CD4-positive, alpha-beta T cell (primary cell): ENCODE measurements around the gene ADAMTS12. TPM values are rescaled to one million over a fixed set of nuclear protein-coding genes. Genes with fewer than 3 reads are reported as not detected.

Source experiments
- ATAC-seq: fragments of 200-7000 bp; cut with Tn5 transposase; one replicate; pipeline ENCODE4 v1.10.0; 2022; ENCODE audit warnings: mild to moderate bottlenecking; ENCODE audit not compliant: poor library complexity
- CTCF ChIA-PET: fragments of 350-600 bp; sonication (Branson Sonifier 250); formaldehyde crosslinking; loops from one replicate; lab custom pipeline; 2021; ENCODE audit warnings: antibody characterized with exemption, inconsistent platforms; lab: Charles Lee
- POLR2A ChIA-PET: fragments of 350-600 bp; sonication (Branson Sonifier 250); formaldehyde crosslinking; loops from one replicate; lab custom pipeline; 2021; ENCODE audit warnings: antibody characterized with exemption, inconsistent platforms; lab: Charles Lee
- DNase-seq, 14 experiments: peaks; one replicate each; pipeline ENCODE4 v3.0.0-alpha.2; 2013 to 2020; ENCODE audit warnings: mixed read lengths in 2 of 14
- H3K27ac ChIP-seq, 2 donors: one replicate each; pipeline versions ENCODE4 v1.5.1 to v1.7.0; 2013; ENCODE audit warnings: low read length in 2 of 2, low read depth in 1 of 2, mild to moderate bottlenecking in 1 of 2
- H3K27me3 ChIP-seq, 2 experiments: 1 replicate in 1 of 2; 2 replicates in 1 of 2; pipeline versions ENCODE4 v1.6.1 to v1.7.0; 2013; ENCODE audit warnings: low read length in 2 of 2, control low read depth in 1 of 2, mild to moderate bottlenecking in 1 of 2, moderate library complexity in 1 of 2; ENCODE audit not compliant: insufficient read depth in 2 of 2, control insufficient read depth in 1 of 2
- H3K36me3 ChIP-seq: one replicate; pipeline ENCODE4 v1.6.1; 2013; ENCODE audit warnings: low read length, control low read depth; ENCODE audit not compliant: insufficient read depth
- H3K4me1 ChIP-seq: one replicate; pipeline ENCODE4 v1.6.1; 2013; ENCODE audit warnings: low read length, control low read depth; ENCODE audit not compliant: insufficient read depth
- H3K4me3 ChIP-seq: one replicate; pipeline ENCODE4 v1.5.1; 2013; ENCODE audit warnings: mild to moderate bottlenecking, low read length, moderate library complexity
- H3K9me3 ChIP-seq, 2 experiments: 1 replicate in 1 of 2; 2 replicates in 1 of 2; pipeline versions ENCODE4 v1.6.1 to v1.7.0; 2013; ENCODE audit warnings: low read length in 2 of 2, mild to moderate bottlenecking in 2 of 2, control low read depth in 1 of 2, moderate library complexity in 1 of 2; ENCODE audit not compliant: control insufficient read depth in 1 of 2, insufficient read depth in 1 of 2
- H3K27ac Mint-ChIP-seq: one replicate; pipeline ENCODE4 v1.8.0; 2020; ENCODE audit warnings: mixed read lengths
- H3K27me3 Mint-ChIP-seq: one replicate; pipeline ENCODE4 v1.8.0; 2021; ENCODE audit warnings: mixed read lengths
- H3K36me3 Mint-ChIP-seq: one replicate; pipeline ENCODE4 v1.8.0; 2021; ENCODE audit warnings: low read depth, mixed read lengths
- H3K4me1 Mint-ChIP-seq: one replicate; pipeline ENCODE4 v1.8.0; 2021; ENCODE audit warnings: low read depth, mixed read lengths
- H3K4me3 Mint-ChIP-seq: one replicate; pipeline ENCODE4 v1.8.0; 2020; ENCODE audit warnings: mild to moderate bottlenecking, mixed read lengths
- H3K9me3 Mint-ChIP-seq: one replicate; pipeline ENCODE4 v1.8.0; 2020; ENCODE audit warnings: mixed read lengths
- intact Hi-C, 2 experiments: fragments of 100-400 bp; cut with DNase I in 1 of 2; cut with micrococcal nuclease in 1 of 2; formaldehyde crosslinking; loops; one replicate each; pipeline versions ENCODE4 v1.15.1 to v1.9.0; 2023 to 2025; cut with DNase I, micrococcal nuclease
- total RNA-seq, 174 experiments: library from RNA in 2 of 174; stranded (reverse) in 2 of 174; gene quantifications; one replicate each; pipeline ENCODE4 v1.2.3 and lab custom pipeline; 2021 to 2026
- TF ChIP-seq, protein P1 (sequence below): fragments of 200-600 bp; IDR thresholded peaks from one replicate; pipeline ENCODE4 v1.8.0; 2022; ENCODE audit warnings: antibody characterized with exemption, mild to moderate bottlenecking

Gene ADAMTS12
- total RNA-seq, 2 experiments from 2014 or later = 0.06 TPM; not detected in 1

- TF ChIP-seq, protein P1, sequence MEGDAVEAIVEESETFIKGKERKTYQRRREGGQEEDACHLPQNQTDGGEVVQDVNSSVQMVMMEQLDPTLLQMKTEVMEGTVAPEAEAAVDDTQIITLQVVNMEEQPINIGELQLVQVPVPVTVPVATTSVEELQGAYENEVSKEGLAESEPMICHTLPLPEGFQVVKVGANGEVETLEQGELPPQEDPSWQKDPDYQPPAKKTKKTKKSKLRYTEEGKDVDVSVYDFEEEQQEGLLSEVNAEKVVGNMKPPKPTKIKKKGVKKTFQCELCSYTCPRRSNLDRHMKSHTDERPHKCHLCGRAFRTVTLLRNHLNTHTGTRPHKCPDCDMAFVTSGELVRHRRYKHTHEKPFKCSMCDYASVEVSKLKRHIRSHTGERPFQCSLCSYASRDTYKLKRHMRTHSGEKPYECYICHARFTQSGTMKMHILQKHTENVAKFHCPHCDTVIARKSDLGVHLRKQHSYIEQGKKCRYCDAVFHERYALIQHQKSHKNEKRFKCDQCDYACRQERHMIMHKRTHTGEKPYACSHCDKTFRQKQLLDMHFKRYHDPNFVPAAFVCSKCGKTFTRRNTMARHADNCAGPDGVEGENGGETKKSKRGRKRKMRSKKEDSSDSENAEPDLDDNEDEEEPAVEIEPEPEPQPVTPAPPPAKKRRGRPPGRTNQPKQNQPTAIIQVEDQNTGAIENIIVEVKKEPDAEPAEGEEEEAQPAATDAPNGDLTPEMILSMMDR = no peak
- POLR2A ChIA-PET = no interaction called here
- no peak overlapping the region for H3K4me3 Mint-ChIP-seq
Measured at GRCh38 chr5:33662722-33663427, 228.9 kb downstream of the ADAMTS12 start.

DNA sequence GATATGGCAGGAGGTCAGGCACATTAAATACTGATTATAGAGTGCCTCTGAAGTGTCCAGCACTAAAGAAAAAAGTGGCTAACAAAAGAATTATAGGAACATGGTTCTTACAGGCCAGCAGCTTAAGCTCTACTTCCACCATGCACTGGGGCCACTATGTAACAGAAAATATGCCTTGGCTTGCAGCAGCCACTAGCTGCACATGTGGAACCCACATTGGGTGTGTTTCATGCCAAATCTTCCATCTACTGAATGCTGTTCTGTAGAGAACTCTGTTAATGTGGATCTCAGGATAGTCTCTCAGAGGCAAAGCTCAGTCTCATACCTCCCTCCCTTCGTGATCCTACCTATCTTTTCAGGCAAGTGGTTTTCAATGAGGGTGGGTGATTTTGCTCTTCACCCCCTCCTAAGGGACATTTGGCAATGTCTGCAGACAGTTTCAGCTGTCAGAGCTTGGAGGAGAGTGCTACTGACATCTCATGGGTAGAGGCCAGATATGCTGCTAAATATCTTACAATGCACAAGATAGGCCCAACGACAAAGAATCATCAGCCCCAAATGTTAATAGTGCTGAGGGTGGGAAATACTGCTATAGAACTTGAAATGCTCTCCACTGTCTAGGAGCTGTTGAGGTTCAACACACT, 232.1 kb downstream of the ADAMTS12 start:
- ChIA-PET POLR2A (no interaction called here), CTCF (no interaction called here)
- ATAC-seq = no peak
- no peak overlapping the region for H3K27ac Mint-ChIP-seq
- H3K36me3 Mint-ChIP-seq = no peaks in the 10 kb centered on the region
- peaks cover 18% of the 10 kb centered on the region for H3K27me3 Mint-ChIP-seq
- TF ChIP-seq, protein P1 = no peak
- no peak for DNase-seq
- no peak overlapping the region for H3K4me3 ChIP-seq
- intact Hi-C loops = no loop called here
- H3K9me3 ChIP-seq = no peaks in the 10 kb centered on the region
- H3K27ac ChIP-seq = no peak overlapping the region
- H3K36me3 ChIP-seq = no peaks in the 10 kb centered on the region
- no peaks in the 10 kb centered on the region for H3K4me1 ChIP-seq
- no peaks in the 10 kb centered on the region for H3K27me3 ChIP-seq
- H3K4me1 Mint-ChIP-seq = no peaks in the 10 kb centered on the region
- no peaks in the 10 kb centered on the region for H3K9me3 Mint-ChIP-seq
- H3K4me3 Mint-ChIP-seq = no peak overlapping the region

More at GRCh38 chr5:33662722-33663427, 228.9 kb downstream of the ADAMTS12 start:
- no peaks in the 10 kb centered on the region for H3K36me3 ChIP-seq
- Mint-ChIP-seq H3K4me1 (no peaks in the 10 kb centered on the region), H3K27me3 (peaks cover 11% of the 10 kb centered on the region), H3K27ac (no peak overlapping the region), H3K9me3 (peaks cover 2% of the 10 kb centered on the region), H3K36me3 (no peaks in the 10 kb centered on the region)
- intact Hi-C loops = no loop called here
- no peak for ATAC-seq
- no peaks in the 10 kb centered on the region for H3K27me3 ChIP-seq
- no peaks in the 10 kb centered on the region for H3K4me1 ChIP-seq
- CTCF ChIA-PET = interaction anchor here (1.3 kb wide), 1 partner anchor 13 kb away, joined by 3 read pairs; no protein-coding TSS in a partner anchor
- no peak overlapping the region for H3K4me3 ChIP-seq
- H3K9me3 ChIP-seq = no peaks in the 10 kb centered on the region
- no peak for DNase-seq
- no peak overlapping the region for H3K27ac ChIP-seq

GRCh38 chr5:33657804-33658440, 233.9 kb downstream of the ADAMTS12 start:
- ATAC-seq (no peak), DNase-seq (no peak)
- ChIA-PET CTCF (no interaction called here), POLR2A (no interaction called here)
- intact Hi-C loops = no loop called here
- Histone ChIP-seq H3K4me3 (no peak overlapping the region), H3K27ac (no peak overlapping the region), H3K4me1 (no peaks in the 10 kb centered on the region), H3K27me3 (no peaks in the 10 kb centered on the region), H3K9me3 (no peaks in the 10 kb centered on the region), H3K36me3 (no peaks in the 10 kb centered on the region)
- H3K27ac Mint-ChIP-seq = no peak overlapping the region
- H3K36me3 Mint-ChIP-seq = no peaks in the 10 kb centered on the region
- H3K4me3 Mint-ChIP-seq = no peak overlapping the region
- no peaks in the 10 kb centered on the region for H3K4me1 Mint-ChIP-seq
- TF ChIP-seq, protein P1 = no peak
- H3K27me3 Mint-ChIP-seq = peaks cover 14% of the 10 kb centered on the region
- no peaks in the 10 kb centered on the region for H3K9me3 Mint-ChIP-seq
